ENCODE measurements around the gene GPR161. TPM values are rescaled to one million over a fixed set of nuclear protein-coding genes. Genes with fewer than 3 reads are reported as not detected.

GPR161 gene
- total RNA-seq, 1 experiment from 2014 or later, result 8.4 TPM

- intact Hi-C loops (cut with micrococcal nuclease; ENCODE audit: unreplicated experiment), result no loop called here
- CTCF ChIA-PET, result interaction anchor here (0.7 to 1.9 kb wide), 2 partner anchors 19 to 307 kb away, joined by 4 to 6 read pairs; no protein-coding TSS in a partner anchor
- no peaks in the 10 kb centered on the region for H3K9me3 Mint-ChIP-seq (ENCODE audit: low read depth, unreplicated experiment)
Observed at GRCh38 chr1:168101336-168101735, 35.4 kb downstream of the GPR161 start.

GRCh38 chr1:168100315-168101002 is 36.3 kb downstream of the GPR161 start:
- no peak overlapping the region for H3K4me3 Mint-ChIP-seq (ENCODE audit: low read depth, unreplicated experiment)
- no peak for TF ChIP-seq CTCF (IDR thresholded peaks at IDR 0.05; ENCODE audit: unreplicated experiment)
- no TSS peak for BruUV-seq (replicated peaks)
- H3K27me3 Mint-ChIP-seq (ENCODE audit: unreplicated experiment), result no peaks in the 10 kb centered on the region
- no peak overlapping the region for H3K27ac Mint-ChIP-seq (ENCODE audit: unreplicated experiment)
- no peak for DNase-seq
- no peaks in the 10 kb centered on the region for H3K36me3 Mint-ChIP-seq (ENCODE audit: insufficient read depth, unreplicated experiment)
- intact Hi-C loops (cut with micrococcal nuclease; ENCODE audit: unreplicated experiment), result no loop called here
- no peaks in the 10 kb centered on the region for H3K4me1 Mint-ChIP-seq (ENCODE audit: low read depth, unreplicated experiment)
- H3K9me3 Mint-ChIP-seq (ENCODE audit: low read depth, unreplicated experiment), result no peaks in the 10 kb centered on the region
- CTCF ChIA-PET, result no interaction called here

More at GRCh38 chr1:168101336-168101735, 35.4 kb downstream of the GPR161 start:
- Mint-ChIP-seq H3K4me1 (ENCODE audit: low read depth, unreplicated experiment) (no peaks in the 10 kb centered on the region), H3K27ac (ENCODE audit: unreplicated experiment) (no peak overlapping the region), H3K4me3 (ENCODE audit: low read depth, unreplicated experiment) (no peak overlapping the region), H3K27me3 (ENCODE audit: unreplicated experiment) (no peaks in the 10 kb centered on the region), H3K36me3 (ENCODE audit: insufficient read depth, unreplicated experiment) (no peaks in the 10 kb centered on the region)
- TF ChIP-seq CTCF (IDR thresholded peaks at IDR 0.05; ENCODE audit: unreplicated experiment), result no peak
- no peak for DNase-seq
- BruUV-seq (replicated peaks), result no TSS peak

GRCh38 chr1:168099337-168099801 is 37.4 kb downstream of the GPR161 start:
- Mint-ChIP-seq H3K27ac (ENCODE audit: unreplicated experiment) (no peak overlapping the region), H3K4me1 (ENCODE audit: low read depth, unreplicated experiment) (no peaks in the 10 kb centered on the region), H3K9me3 (ENCODE audit: low read depth, unreplicated experiment) (no peaks in the 10 kb centered on the region), H3K27me3 (ENCODE audit: unreplicated experiment) (no peaks in the 10 kb centered on the region), H3K36me3 (ENCODE audit: insufficient read depth, unreplicated experiment) (no peaks in the 10 kb centered on the region), H3K4me3 (ENCODE audit: low read depth, unreplicated experiment) (no peak overlapping the region)
- CTCF ChIA-PET, result no interaction called here
- BruUV-seq (replicated peaks), result no TSS peak
- intact Hi-C loops (cut with micrococcal nuclease; ENCODE audit: unreplicated experiment), result no loop called here
- no peak for DNase-seq
- no peak for TF ChIP-seq CTCF (IDR thresholded peaks at IDR 0.05; ENCODE audit: unreplicated experiment)

- no peaks in the 10 kb centered on the region for H3K4me1 Mint-ChIP-seq (ENCODE audit: low read depth, unreplicated experiment)
- no peaks in the 10 kb centered on the region for H3K36me3 Mint-ChIP-seq (ENCODE audit: insufficient read depth, unreplicated experiment)
- no peak for TF ChIP-seq CTCF (IDR thresholded peaks at IDR 0.05; ENCODE audit: unreplicated experiment)
- BruUV-seq (replicated peaks), result no TSS peak
- H3K9me3 Mint-ChIP-seq (ENCODE audit: low read depth, unreplicated experiment), result no peaks in the 10 kb centered on the region
- H3K4me3 Mint-ChIP-seq (ENCODE audit: low read depth, unreplicated experiment), result no peak overlapping the region
- no peak overlapping the region for H3K27ac Mint-ChIP-seq (ENCODE audit: unreplicated experiment)
- CTCF ChIA-PET, result no interaction called here
- no peak for DNase-seq
- intact Hi-C loops (cut with micrococcal nuclease; ENCODE audit: unreplicated experiment), result no loop called here
- no peaks in the 10 kb centered on the region for H3K27me3 Mint-ChIP-seq (ENCODE audit: unreplicated experiment)
Observed at GRCh38 chr1:168098534-168099320, 38.0 kb downstream of the GPR161 start.
